Activated CD4-positive, alpha-beta memory T cell treated with anti-CD3 and anti-CD28 coated beads for 36 hours (primary cell): ENCODE measurements around the gene GLOD4. TPM values are rescaled to one million over a fixed set of nuclear protein-coding genes. Genes with fewer than 3 reads are reported as not detected.
A peak's percentile ranks its signal among the peaks of the same experiment; 100 is the strongest.

ENCODE experiments used
- CTCF ChIA-PET: fragments of 350-600 bp; sonication (Branson Sonifier 250); formaldehyde crosslinking; loops from one replicate; lab custom pipeline; 2021; ENCODE audit warnings: antibody characterized with exemption, inconsistent platforms; lab: Charles Lee
- POLR2A ChIA-PET: fragments of 350-600 bp; sonication (Branson Sonifier 250); formaldehyde crosslinking; loops from one replicate; lab custom pipeline; 2021; ENCODE audit warnings: antibody characterized with exemption; lab: Charles Lee
- DNase-seq: peaks from one replicate; pipeline ENCODE4 v3.0.0-alpha.2; 2020
- H3K27ac Mint-ChIP-seq: one replicate; pipeline ENCODE4 v1.8.0; 2021; ENCODE audit warnings: mixed read lengths
- H3K27me3 Mint-ChIP-seq: one replicate; pipeline ENCODE4 v1.8.0; 2021; ENCODE audit warnings: mixed read lengths
- H3K36me3 Mint-ChIP-seq: one replicate; pipeline ENCODE4 v1.8.0; 2021; ENCODE audit warnings: mixed read lengths
- H3K4me1 Mint-ChIP-seq: one replicate; pipeline ENCODE4 v1.8.0; 2021; ENCODE audit warnings: low read depth, mixed read lengths
- H3K4me3 Mint-ChIP-seq: one replicate; pipeline ENCODE4 v1.8.0; 2021; ENCODE audit warnings: mild to moderate bottlenecking, mixed read lengths
- H3K9me3 Mint-ChIP-seq: one replicate; pipeline ENCODE4 v1.8.0; 2021; ENCODE audit warnings: mixed read lengths
- intact Hi-C: fragments of 100-400 bp; cut with micrococcal nuclease; formaldehyde crosslinking; loops from one replicate; pipeline ENCODE4 v1.15.1; 2023
- total RNA-seq, 2 experiments: library from RNA; stranded (reverse); gene quantifications; one replicate each; pipeline ENCODE4 v1.2.3, GENCODE V29; 2021

The GLOD4 gene
- total RNA-seq, 2 experiments from 2014 or later: 56.3 to 66.5 TPM

DNA sequence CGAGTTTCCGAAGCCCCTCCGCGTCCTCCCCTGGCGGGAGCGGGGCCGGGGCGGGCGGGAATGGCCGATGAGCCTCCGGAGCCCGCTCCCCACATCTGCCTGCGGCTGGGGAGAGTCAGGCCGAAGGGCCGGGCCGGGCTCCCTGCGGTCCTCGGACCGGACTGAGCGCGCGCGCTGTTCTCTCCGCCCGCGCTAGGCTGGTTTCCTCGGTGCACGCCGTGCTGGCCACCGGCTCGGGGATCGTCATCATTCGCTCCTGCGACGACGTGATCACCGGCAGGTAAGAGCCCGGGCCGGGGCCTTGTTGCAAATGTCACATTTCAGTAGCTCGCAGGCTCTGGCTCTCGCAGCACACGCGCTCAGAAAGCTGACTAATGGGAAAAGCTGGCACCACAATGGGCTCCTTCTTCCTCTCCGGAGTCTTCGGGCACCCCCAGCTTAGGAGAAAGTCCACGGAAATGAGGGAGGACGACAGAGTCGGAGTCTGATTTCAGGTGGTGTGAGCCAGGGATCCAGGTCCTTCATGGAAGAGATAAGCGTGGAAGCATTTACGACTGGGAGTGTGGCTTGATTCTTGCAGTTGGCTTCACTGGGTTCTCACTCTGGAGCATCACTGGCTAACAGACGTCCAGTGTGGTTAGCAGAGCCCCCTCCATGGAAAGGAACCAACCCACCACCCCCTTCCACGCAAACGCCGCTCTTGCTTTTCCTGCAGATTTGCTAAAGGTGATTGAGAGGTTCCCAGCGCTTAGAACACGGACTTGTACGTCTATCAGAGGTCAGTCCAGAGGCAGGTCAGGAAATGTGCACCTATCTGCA, 49.0 kb downstream of the GLOD4 start:
- H3K9me3 Mint-ChIP-seq: no peaks in the 10 kb centered on the region
- peaks cover 13% of the 10 kb centered on the region for H3K4me1 Mint-ChIP-seq
- POLR2A ChIA-PET: interaction anchor here (0.7 to 1.0 kb wide), 2 partner anchors 18 to 244 kb away, joined by 4 read pairs; no protein-coding TSS in a partner anchor
- H3K4me3 Mint-ChIP-seq: peak overlapping the region; percentile 79
- peak; percentile 62 for DNase-seq
- no peak overlapping the region for H3K27ac Mint-ChIP-seq
- CTCF ChIA-PET: interaction anchor here (0.7 to 0.9 kb wide), 2 partner anchors 18 to 321 kb away, joined by 3 to 5 read pairs; no protein-coding TSS in a partner anchor
- H3K36me3 Mint-ChIP-seq: peaks cover 13% of the 10 kb centered on the region
- peaks cover 9% of the 10 kb centered on the region for H3K27me3 Mint-ChIP-seq
- intact Hi-C loops: no loop called here

DNA sequence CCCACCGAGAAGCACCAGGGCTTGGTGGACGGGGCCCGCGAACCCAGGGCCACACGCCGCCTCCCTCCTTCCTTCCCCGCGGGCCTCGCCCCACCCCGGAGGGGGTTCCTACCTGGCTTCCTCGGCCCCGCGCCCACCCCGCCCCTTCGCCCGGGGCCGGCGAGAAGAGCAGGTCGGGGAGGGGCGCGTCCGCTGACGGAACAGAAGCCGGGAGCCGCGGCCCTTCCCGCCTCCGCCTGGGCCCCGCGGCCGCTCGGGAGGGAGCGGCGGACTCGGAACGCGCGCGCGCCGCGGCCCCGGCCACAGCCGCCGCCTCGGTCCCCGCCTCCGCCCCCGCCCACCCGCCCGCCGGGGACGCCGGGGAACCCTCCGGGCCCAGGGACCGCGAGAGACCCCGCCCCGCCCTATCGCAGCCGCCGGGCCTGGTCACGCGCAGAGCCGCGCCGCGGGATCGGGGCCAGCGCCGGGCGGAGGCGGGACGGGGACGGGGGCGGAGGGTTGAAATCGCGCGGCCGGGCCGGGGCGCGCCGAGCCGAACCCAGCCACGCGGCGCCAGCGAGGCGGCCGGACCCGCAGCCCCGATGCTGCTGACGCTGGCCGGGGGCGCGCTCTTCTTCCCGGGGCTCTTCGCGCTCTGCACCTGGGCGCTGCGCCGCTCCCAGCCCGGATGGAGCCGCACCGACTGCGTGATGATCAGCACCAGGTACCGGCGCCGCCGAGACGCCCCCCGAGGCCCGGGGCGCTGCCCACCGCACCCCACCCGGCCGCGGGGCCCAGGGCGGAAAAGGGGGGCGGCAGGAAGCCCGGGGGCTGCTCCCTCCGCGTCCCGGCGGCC, 49.8 kb downstream of the GLOD4 start, which contains the start of gene TLCD3A:
Gene TLCD3A, plus strand, starts transcription at position 530 of the 835 bp plus-strand sequence. Its CDS starts 52 bp downstream, at position 582.
- DNase-seq: peak; percentile 58
- Mint-ChIP-seq H3K9me3 (no peaks in the 10 kb centered on the region), H3K36me3 (peaks cover 11% of the 10 kb centered on the region), H3K4me1 (peaks cover 13% of the 10 kb centered on the region), H3K27ac (no peak within 1 kb of the TSS), H3K4me3 (peak within 1 kb of the TSS; percentile 79), H3K27me3 (peaks cover 9% of the 10 kb centered on the region)
- ChIA-PET CTCF (interaction anchor here (0.9 kb wide), 1 partner anchor 320 kb away, joined by 3 read pairs; no protein-coding TSS in a partner anchor), POLR2A (interaction anchor here (0.7 to 1.0 kb wide), 2 partner anchors 19 to 245 kb away, joined by 4 read pairs; no protein-coding TSS in a partner anchor)
- intact Hi-C loops: no loop called here

DNA sequence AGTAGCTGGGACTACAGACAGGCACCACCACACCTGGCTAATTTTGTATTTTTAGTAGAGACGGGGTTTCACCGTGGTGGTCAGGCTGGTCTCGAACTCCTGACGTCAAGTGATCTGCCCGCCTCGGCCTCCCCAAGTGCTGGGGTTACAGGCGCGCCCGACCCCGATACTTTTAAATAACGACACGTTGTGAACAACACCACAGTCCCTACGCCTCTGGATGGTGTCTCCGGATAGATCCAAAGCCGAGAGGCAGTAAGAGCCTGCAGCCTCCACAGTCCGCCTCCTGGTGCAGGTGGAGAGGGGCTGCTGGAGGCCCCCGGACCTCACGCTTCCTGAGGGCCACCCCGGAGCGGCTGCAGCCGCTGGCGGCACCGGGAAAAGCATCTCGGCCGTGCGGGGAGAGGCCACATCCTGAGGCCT, 50.4 kb downstream of the GLOD4 start:
- H3K27me3 Mint-ChIP-seq: peaks cover 9% of the 10 kb centered on the region
- intact Hi-C loops: no loop called here
- peak; percentile 15 for DNase-seq
- peaks cover 13% of the 10 kb centered on the region for H3K4me1 Mint-ChIP-seq
- H3K4me3 Mint-ChIP-seq: peak overlapping the region; percentile 65
- ChIA-PET POLR2A (no interaction called here), CTCF (interaction anchor here (1.6 kb wide), 1 partner anchor 319 kb away, joined by 3 read pairs; no protein-coding TSS in a partner anchor)
- H3K36me3 Mint-ChIP-seq: peaks cover 9% of the 10 kb centered on the region
- no peak overlapping the region for H3K27ac Mint-ChIP-seq
- no peaks in the 10 kb centered on the region for H3K9me3 Mint-ChIP-seq

DNA sequence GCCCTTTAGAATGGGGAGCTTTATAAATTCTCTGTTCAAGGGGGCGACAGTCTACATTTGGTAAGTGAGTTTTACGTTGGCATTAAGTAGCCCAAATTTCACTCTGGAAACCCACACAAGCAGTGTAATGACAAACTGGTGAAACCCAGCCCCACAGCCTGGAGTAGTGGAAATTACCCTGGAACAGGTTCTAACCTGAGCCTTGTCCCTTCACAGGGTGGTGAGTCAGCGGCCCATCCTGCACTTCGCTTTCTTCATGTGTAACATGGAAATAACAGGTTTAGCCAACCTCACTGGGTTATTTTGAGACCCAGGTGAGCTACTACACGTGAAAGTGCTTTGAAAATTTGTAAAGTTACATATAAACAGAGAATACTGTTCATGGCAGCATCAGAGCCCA, 53.2 kb downstream of the GLOD4 start:
- POLR2A ChIA-PET: interaction anchor here (1.1 kb wide), 1 partner anchor 14 kb away, joined by 4 read pairs; the partner anchor contains the start of gene VPS53
- peaks cover 5% of the 10 kb centered on the region for H3K36me3 Mint-ChIP-seq
- H3K4me1 Mint-ChIP-seq: peaks cover 11% of the 10 kb centered on the region
- CTCF ChIA-PET: no interaction called here
- peak; percentile 38 for DNase-seq
- no peaks in the 10 kb centered on the region for H3K9me3 Mint-ChIP-seq
- no peak overlapping the region for H3K4me3 Mint-ChIP-seq
- no peak overlapping the region for H3K27ac Mint-ChIP-seq
- intact Hi-C loops: no loop called here
- H3K27me3 Mint-ChIP-seq: peaks cover 12% of the 10 kb centered on the region

DNA sequence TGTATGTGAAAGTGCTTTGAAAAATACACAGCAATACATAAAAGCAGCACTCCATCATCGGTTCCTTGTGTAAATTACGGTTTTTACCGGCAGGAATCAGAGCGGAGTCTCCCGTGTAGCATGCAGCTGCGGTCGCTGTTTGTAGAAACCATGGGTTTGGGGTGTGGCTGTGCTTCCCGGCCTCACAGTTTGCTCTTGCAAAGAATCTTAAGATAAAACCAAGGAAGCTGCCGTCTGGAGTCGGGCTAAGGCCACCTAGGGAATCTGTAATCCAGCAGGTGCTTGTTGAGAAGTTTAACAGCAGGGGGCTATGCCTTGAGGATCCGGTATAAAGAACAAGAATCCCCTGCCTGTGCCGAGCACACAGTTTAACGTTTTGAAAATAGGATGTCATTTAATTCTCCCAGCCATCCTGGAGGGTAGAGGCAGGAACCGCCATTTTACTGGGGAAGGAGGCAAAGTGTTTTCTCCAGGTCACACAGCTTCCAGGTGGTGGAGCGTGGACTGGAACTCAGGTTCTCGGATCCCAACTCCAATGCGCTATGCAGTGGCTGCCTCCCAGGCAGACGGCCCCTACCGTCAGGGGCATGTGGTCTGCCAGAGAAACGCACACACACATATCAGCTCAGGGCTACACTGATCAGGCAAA, 55.7 kb downstream of the GLOD4 start:
- no peak for DNase-seq
- Mint-ChIP-seq H3K9me3 (no peaks in the 10 kb centered on the region), H3K4me1 (no peaks in the 10 kb centered on the region), H3K27me3 (peaks cover 12% of the 10 kb centered on the region), H3K4me3 (no peak overlapping the region), H3K27ac (no peak overlapping the region), H3K36me3 (no peaks in the 10 kb centered on the region)
- ChIA-PET CTCF (no interaction called here), POLR2A (no interaction called here)
- intact Hi-C loops: no loop called here

DNA sequence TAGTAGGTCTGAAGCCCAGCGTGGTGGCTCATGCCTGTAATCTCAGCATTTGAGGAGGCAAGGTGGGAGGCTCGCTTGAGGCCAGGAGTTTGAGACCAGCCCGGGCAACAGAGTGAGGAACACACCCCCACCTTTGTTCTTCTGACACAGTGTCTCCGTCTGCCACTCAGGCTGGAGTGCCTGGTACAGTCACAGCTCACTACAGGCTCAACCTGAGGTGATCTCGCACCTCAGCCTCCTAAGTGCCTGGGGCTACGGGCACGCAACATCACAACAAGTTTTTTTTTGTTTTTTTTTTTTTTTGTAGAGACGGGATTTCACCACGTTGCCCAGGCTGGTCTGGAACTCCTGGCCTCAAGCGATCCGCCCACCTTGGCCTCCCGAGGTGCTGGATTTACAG, 56.3 kb downstream of the GLOD4 start:
- no peak for DNase-seq
- no peak overlapping the region for H3K27ac Mint-ChIP-seq
- intact Hi-C loops: no loop called here
- peaks cover 6% of the 10 kb centered on the region for H3K27me3 Mint-ChIP-seq
- H3K36me3 Mint-ChIP-seq: no peaks in the 10 kb centered on the region
- H3K4me3 Mint-ChIP-seq: no peak overlapping the region
- H3K4me1 Mint-ChIP-seq: no peaks in the 10 kb centered on the region
- H3K9me3 Mint-ChIP-seq: no peaks in the 10 kb centered on the region
- ChIA-PET CTCF (no interaction called here), POLR2A (no interaction called here)

DNA sequence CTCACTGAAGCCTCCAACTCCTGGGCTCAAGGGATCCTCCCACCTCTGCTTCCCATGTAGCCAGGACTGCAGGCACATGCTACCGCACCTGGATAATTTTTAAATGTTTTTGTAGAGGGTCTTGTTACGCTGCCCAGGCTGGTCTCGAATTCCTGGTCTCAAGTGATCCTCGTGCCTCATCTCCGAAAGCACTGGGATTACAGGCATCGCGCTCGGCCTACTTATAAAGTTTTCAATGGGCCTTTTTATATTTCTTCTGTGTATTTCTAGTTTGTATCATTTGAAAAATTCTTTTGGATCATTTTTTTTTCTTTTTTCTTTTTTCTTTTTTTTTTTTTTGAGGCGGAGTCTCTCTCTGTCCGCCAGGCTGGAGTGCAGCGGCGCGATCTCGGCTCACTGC, 57.0 kb downstream of the GLOD4 start:
- Mint-ChIP-seq H3K27ac (no peak overlapping the region), H3K36me3 (no peaks in the 10 kb centered on the region), H3K4me3 (no peak overlapping the region), H3K27me3 (peaks cover 3% of the 10 kb centered on the region), H3K9me3 (no peaks in the 10 kb centered on the region), H3K4me1 (no peaks in the 10 kb centered on the region)
- intact Hi-C loops: no loop called here
- no peak for DNase-seq
- ChIA-PET CTCF (no interaction called here), POLR2A (no interaction called here)

DNA sequence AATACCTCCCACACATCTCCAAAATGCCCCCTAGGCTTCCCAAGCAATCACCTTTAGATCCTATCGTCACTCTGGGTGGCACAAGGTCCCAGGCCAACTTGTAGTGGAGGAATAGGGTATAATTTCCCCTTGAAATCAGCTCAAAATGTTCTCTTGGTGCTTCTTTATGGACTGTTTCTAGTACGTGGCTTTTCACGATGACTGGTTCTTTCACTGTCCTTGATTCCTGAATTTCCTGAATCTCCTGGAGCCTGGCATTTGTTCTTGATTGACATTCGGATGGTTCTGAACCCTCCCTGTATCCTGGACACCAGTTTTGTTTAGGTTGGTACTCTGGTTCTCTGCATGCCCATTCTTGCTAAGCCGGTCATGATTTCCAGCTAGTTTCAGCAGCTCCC, 60.5 kb downstream of the GLOD4 start:
- no peak overlapping the region for H3K4me3 Mint-ChIP-seq
- intact Hi-C loops: no loop called here
- CTCF ChIA-PET: interaction anchor here (0.8 to 1.3 kb wide), 3 partner anchors 21 to 328 kb away, joined by 4 to 8 read pairs (median 4); no protein-coding TSS in a partner anchor

DNA sequence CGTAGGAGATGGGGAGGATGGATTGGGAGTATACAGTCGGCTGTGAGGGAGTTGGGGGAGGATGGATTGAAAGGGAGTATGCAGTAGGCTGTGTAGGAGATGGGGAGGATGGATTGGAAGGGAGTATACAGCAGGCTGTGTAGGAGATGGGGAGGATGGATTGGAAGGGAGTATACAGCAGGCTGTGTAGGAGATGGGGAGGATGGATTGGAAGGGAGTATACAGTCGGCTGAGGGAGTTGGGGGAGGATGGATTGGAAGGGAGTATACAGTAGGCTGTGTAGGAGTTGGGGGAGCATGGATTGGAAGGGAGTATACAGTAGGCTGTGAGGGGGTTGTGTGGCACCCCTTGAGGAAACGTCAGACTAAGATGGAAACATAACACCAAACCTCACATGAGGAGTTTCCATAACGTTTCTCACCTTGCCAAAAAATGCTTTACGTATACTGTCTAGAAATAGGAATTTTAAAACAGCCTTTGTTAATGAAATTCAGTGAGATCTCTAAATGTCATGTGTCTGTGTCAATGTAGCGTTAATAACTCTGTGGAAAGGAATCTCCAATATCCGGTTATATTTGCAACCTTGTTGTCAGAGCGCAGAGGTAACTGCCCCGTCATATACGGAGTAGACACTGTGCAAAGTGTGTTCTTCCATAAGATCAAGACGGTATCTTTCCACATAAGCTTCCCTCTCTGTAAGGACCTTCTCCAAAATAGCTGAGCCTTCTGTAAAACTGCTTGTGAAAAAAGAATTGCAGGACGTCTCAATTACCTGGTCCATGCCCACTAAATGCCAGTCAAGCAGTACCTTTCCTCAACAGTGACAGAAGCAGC, 61.2 kb downstream of the GLOD4 start:
- DNase-seq: no peak
- ChIA-PET CTCF (interaction anchor here (0.8 to 1.3 kb wide), 3 partner anchors 20 to 327 kb away, joined by 4 to 8 read pairs (median 4); no protein-coding TSS in a partner anchor), POLR2A (no interaction called here)
- Mint-ChIP-seq H3K36me3 (no peaks in the 10 kb centered on the region), H3K27ac (no peak overlapping the region), H3K9me3 (no peaks in the 10 kb centered on the region), H3K4me1 (peaks cover 3% of the 10 kb centered on the region), H3K4me3 (no peak overlapping the region), H3K27me3 (peaks cover 3% of the 10 kb centered on the region)
- intact Hi-C loops: no loop called here

More for the DNA sequence above, 60.5 kb downstream of the GLOD4 start:
- no peaks in the 10 kb centered on the region for H3K9me3 Mint-ChIP-seq
- POLR2A ChIA-PET: no interaction called here
- peaks cover 3% of the 10 kb centered on the region for H3K27me3 Mint-ChIP-seq
- H3K27ac Mint-ChIP-seq: no peak overlapping the region
- no peaks in the 10 kb centered on the region for H3K36me3 Mint-ChIP-seq
- H3K4me1 Mint-ChIP-seq: peaks cover 3% of the 10 kb centered on the region
- DNase-seq: no peak

DNA sequence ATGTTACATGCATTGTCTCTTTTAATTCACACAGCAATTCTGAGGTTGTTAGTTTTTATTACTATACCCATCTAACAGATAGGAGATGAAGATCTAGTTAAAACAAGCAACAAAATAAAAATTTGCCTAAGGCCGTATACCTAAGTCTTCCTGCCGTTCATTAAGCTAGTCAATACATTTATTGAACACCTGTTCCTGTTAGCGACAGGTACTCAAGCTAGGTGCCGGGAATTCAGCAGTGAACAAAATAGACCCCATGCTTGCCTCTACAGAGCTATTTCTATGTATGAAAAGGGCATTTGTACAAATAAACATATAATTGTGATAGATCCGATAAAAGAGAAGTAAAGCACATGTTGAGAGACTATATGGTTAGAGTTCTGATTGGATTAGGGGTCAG, 64.0 kb downstream of the GLOD4 start:
- no peak for DNase-seq
- no peaks in the 10 kb centered on the region for H3K9me3 Mint-ChIP-seq
- H3K4me3 Mint-ChIP-seq: no peak overlapping the region
- H3K4me1 Mint-ChIP-seq: peaks cover 12% of the 10 kb centered on the region
- H3K27me3 Mint-ChIP-seq: no peaks in the 10 kb centered on the region
- CTCF ChIA-PET: interaction anchor here (1.0 to 1.4 kb wide), 2 partner anchors 18 to 263 kb away, joined by 4 read pairs; no protein-coding TSS in a partner anchor
- H3K27ac Mint-ChIP-seq: no peak overlapping the region
- intact Hi-C loops: loop anchor here (10.0 kb wide), 1 partner anchor 67 kb away; the partner anchor contains the start of genes GLOD4 and MRM3
- POLR2A ChIA-PET: no interaction called here
- peaks cover 2% of the 10 kb centered on the region for H3K36me3 Mint-ChIP-seq
